Measurements from ENCODE around the gene BCAS3.

The BCAS3 gene

GRCh38 chr17:61199431-61200338 lies 522.0 kb downstream of the BCAS3 start:
- no peak for DNase-seq (ENCODE audit: low read depth in 2 of 2)

GRCh38 chr17:61200339-61200715 lies 522.7 kb downstream of the BCAS3 start:
- no peak for DNase-seq (ENCODE audit: low read depth in 2 of 2)

- DNase-seq (ENCODE audit: low read depth in 2 of 2): no peak
Measured at GRCh38 chr17:61201211-61201610, 523.6 kb downstream of the BCAS3 start.

- DNase-seq (ENCODE audit: low read depth in 2 of 2): no peak
Measured at GRCh38 chr17:61202564-61202963, 524.9 kb downstream of the BCAS3 start.

- DNase-seq (ENCODE audit: low read depth in 2 of 2): no peak
Measured at GRCh38 chr17:61203671-61204131, 526.0 kb downstream of the BCAS3 start.

GRCh38 chr17:61204456-61204855 lies 526.8 kb downstream of the BCAS3 start:
- no peak for DNase-seq (ENCODE audit: low read depth in 2 of 2)

- DNase-seq (ENCODE audit: low read depth in 2 of 2): no peak
Measured at GRCh38 chr17:61205401-61205800, 527.8 kb downstream of the BCAS3 start.

- no peak for DNase-seq (ENCODE audit: low read depth in 2 of 2)
Measured at GRCh38 chr17:61205931-61206330, 528.3 kb downstream of the BCAS3 start.

GRCh38 chr17:61206922-61207321 lies 529.3 kb downstream of the BCAS3 start:
- DNase-seq (ENCODE audit: low read depth in 2 of 2): no peak

GRCh38 chr17:61208301-61209105 lies 530.9 kb downstream of the BCAS3 start:
- no peak for DNase-seq (ENCODE audit: low read depth in 2 of 2)

GRCh38 chr17:61209106-61209439 lies 531.4 kb downstream of the BCAS3 start:
- no peak for DNase-seq (ENCODE audit: low read depth in 2 of 2)

GRCh38 chr17:61209525-61209924 lies 531.9 kb downstream of the BCAS3 start:
- DNase-seq (ENCODE audit: low read depth in 2 of 2): no peak

- DNase-seq (ENCODE audit: low read depth in 2 of 2): no peak
Measured at GRCh38 chr17:61211236-61211635, 533.6 kb downstream of the BCAS3 start.

- DNase-seq (ENCODE audit: low read depth in 2 of 2): no peak
Measured at GRCh38 chr17:61212655-61213054, 535.0 kb downstream of the BCAS3 start.

- no peak for DNase-seq (ENCODE audit: low read depth in 2 of 2)
Measured at GRCh38 chr17:61214753-61215152, 537.1 kb downstream of the BCAS3 start.

GRCh38 chr17:61216066-61216465 lies 538.4 kb downstream of the BCAS3 start:
- DNase-seq (ENCODE audit: low read depth in 2 of 2): no peak

- no peak for DNase-seq (ENCODE audit: low read depth in 2 of 2)
Measured at GRCh38 chr17:61217878-61218437, 540.3 kb downstream of the BCAS3 start.

- no peak for DNase-seq (ENCODE audit: low read depth in 2 of 2)
Measured at GRCh38 chr17:61218438-61218837, 540.8 kb downstream of the BCAS3 start.

- DNase-seq (ENCODE audit: low read depth in 2 of 2): no peak
Measured at GRCh38 chr17:61219460-61219859, 541.8 kb downstream of the BCAS3 start.

GRCh38 chr17:61221181-61221580 lies 543.5 kb downstream of the BCAS3 start:
- DNase-seq (ENCODE audit: low read depth in 2 of 2): no peak

- DNase-seq (ENCODE audit: low read depth in 2 of 2): no peak
Measured at GRCh38 chr17:61221597-61222471, 544.2 kb downstream of the BCAS3 start.

GRCh38 chr17:61223725-61224124 lies 546.1 kb downstream of the BCAS3 start:
- no peak for DNase-seq (ENCODE audit: low read depth in 2 of 2)
